ENCODE measurements around the gene CCDC50. TPM values are rescaled to one million over a fixed set of nuclear protein-coding genes. Genes with fewer than 3 reads are reported as not detected.

Gene CCDC50
- total RNA-seq, 1 donor from 2014 or later = 134 TPM

GRCh38 chr3:191409791-191410359, 80.7 kb downstream of the CCDC50 start:
- no peak for TF ChIP-seq CTCF (conservative IDR thresholded peaks at IDR 0.05; ENCODE audit: low read depth, low read length)
- DNase-seq (ENCODE audit: low read depth) = no peak
- no peak overlapping the region for H3K4me3 ChIP-seq (ENCODE audit: low read depth, low read length)

GRCh38 chr3:191412759-191413158, 83.6 kb downstream of the CCDC50 start:
- no peak for TF ChIP-seq CTCF (conservative IDR thresholded peaks at IDR 0.05; ENCODE audit: low read depth, low read length)
- no peak overlapping the region for H3K4me3 ChIP-seq (ENCODE audit: low read depth, low read length)
- peak; percentile 15 for DNase-seq (ENCODE audit: low read depth)

DNA sequence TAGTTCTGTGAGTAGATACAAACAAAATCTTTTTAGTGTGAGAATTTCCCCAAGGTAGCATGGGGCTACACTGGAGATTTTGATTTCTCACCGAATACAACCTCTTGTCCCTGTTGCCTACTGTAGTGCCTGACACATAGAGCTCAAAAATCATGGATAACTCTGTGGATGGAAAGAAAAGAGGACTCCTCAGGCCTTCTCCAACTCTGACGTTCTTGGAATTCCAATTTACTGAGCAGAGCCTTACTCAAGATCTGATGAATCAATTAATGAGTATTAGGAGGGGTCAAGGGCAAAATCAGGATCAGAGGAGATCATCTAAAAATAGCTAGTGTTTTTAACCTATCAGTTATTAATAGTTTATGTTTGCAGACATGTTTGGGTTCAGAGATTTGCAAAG, 85.1 kb downstream of the CCDC50 start:
- no peak for TF ChIP-seq CTCF (conservative IDR thresholded peaks at IDR 0.05; ENCODE audit: low read depth, low read length)
- DNase-seq (ENCODE audit: low read depth) = no peak
- H3K4me3 ChIP-seq (ENCODE audit: low read depth, low read length) = no peak overlapping the region

DNA sequence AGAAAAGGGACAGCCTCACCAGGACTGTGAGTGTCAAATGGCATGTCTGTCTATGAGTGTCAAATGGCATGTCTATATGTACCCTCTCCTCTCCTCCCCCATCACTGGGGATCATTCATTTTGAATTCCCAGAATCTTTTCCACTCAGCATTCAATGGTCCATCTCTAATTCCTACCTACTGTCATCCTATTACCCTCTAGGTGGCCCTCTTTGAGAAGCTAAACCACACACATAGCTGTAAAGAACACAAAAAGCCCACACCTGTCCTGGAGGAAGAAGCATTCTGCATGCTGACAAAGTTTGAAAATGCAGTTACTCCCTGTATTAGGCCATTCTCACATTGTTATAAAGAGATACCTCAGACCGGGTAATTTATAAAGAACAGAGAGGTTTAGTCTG, 85.5 kb downstream of the CCDC50 start:
- DNase-seq (ENCODE audit: low read depth) = no peak
- TF ChIP-seq CTCF (conservative IDR thresholded peaks at IDR 0.05; ENCODE audit: low read depth, low read length) = no peak
- no peak overlapping the region for H3K4me3 ChIP-seq (ENCODE audit: low read depth, low read length)

DNA sequence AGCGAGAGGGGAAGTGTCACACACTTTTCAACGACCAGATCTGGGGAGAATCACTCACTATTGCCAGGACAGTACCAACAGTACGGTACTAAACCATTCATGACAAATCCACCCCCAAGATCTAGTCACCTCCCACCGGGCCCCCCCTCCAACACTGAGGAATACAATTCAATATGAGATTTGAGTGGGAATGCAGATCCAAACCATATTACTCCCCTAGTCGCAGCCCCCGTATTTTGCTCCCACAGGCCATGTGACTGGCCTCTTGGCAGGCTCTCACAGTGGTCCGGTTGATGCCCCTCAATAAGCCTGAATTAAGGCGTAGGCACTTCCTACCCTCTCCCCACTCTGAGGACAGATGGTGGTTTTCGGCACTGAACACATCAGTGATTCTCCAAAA, 86.4 kb downstream of the CCDC50 start:
- TF ChIP-seq CTCF (conservative IDR thresholded peaks at IDR 0.05; ENCODE audit: low read depth, low read length) = no peak
- no peak overlapping the region for H3K4me3 ChIP-seq (ENCODE audit: low read depth, low read length)
- no peak for DNase-seq (ENCODE audit: low read depth)

DNA sequence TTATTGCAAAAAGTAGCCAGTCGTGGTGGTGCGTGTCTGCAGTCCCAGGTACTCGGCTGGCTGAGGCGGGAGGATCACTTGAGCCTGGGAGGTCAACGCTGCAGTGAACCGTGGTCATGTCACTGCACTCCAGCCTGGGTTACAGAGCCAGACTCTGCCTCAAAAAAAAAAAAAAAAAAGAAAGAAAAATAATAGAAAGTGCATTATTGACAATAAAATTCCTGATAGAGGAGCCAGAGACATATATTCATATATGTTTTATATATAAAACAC, 88.2 kb downstream of the CCDC50 start:
- no peak overlapping the region for H3K4me3 ChIP-seq (ENCODE audit: low read depth, low read length)
- no peak for DNase-seq (ENCODE audit: low read depth)
- no peak for TF ChIP-seq CTCF (conservative IDR thresholded peaks at IDR 0.05; ENCODE audit: low read depth, low read length)

GRCh38 chr3:191420771-191421170, 91.6 kb downstream of the CCDC50 start:
- DNase-seq (ENCODE audit: low read depth) = no peak
- TF ChIP-seq CTCF (conservative IDR thresholded peaks at IDR 0.05; ENCODE audit: low read depth, low read length) = no peak
- no peak overlapping the region for H3K4me3 ChIP-seq (ENCODE audit: low read depth, low read length)

Measured in epithelial cell of proximal tubule (primary cell).